Activated naive CD8-positive, alpha-beta T cell treated with anti-CD3 and anti-CD28 coated beads, Interleukin-2, amount 10 ng/mL, durations not matched to agents 7 days and 5 days (primary cell): Measurements from ENCODE around the gene STK17B. TPM values are rescaled to one million over a fixed set of nuclear protein-coding genes. Genes with fewer than 3 reads are reported as not detected.

ENCODE experiments used
- ATAC-seq: fragments of 150-1000 bp; cut with Tn5 transposase; one replicate; pipeline ENCODE4 v1.10.0; 2021; ENCODE audit warnings: low read depth, moderate library complexity
- POLR2A ChIA-PET: fragments of 350-600 bp; sonication (Branson Sonifier 250); formaldehyde crosslinking; loops from one replicate; lab custom pipeline; 2021; ENCODE audit warnings: antibody characterized with exemption; lab: Charles Lee
- DNase-seq: peaks from one replicate; pipeline ENCODE4 v3.0.0; 2021
- H3K27ac Mint-ChIP-seq: one replicate; pipeline ENCODE4 v1.8.0; 2022; ENCODE audit warnings: mild to moderate bottlenecking, mixed read lengths
- H3K27me3 Mint-ChIP-seq: one replicate; pipeline ENCODE4 v1.8.0; 2022; ENCODE audit warnings: mild to moderate bottlenecking, moderate library complexity, mixed read lengths
- H3K36me3 Mint-ChIP-seq: one replicate; pipeline ENCODE4 v1.8.0; 2021; ENCODE audit warnings: mild to moderate bottlenecking, mixed read lengths
- H3K4me1 Mint-ChIP-seq: one replicate; pipeline ENCODE4 v1.8.0; 2021; ENCODE audit warnings: mixed read lengths
- H3K4me3 Mint-ChIP-seq: one replicate; pipeline ENCODE4 v1.8.0; 2022; ENCODE audit warnings: mild to moderate bottlenecking, moderate library complexity, mixed read lengths
- H3K9me3 Mint-ChIP-seq: one replicate; pipeline ENCODE4 v1.8.0; 2021; ENCODE audit warnings: mixed read lengths
- total RNA-seq, 2 experiments: library from RNA; stranded (reverse); gene quantifications; one replicate each; pipeline ENCODE4 v1.2.3, GENCODE V29; 2021

The STK17B gene
- total RNA-seq, 2 experiments from 2014 or later, result 476 to 483 TPM

GRCh38 chr2:196167666-196168065, 3.7 kb downstream of the STK17B start:
- POLR2A ChIA-PET, result interaction anchor here (1.2 to 12.2 kb wide), 14 partner anchors 5 to 510 kb away, joined by 4 to 339 read pairs (median 14); partner anchors contain the start of gene STK17B
- peaks cover 26% of the 10 kb centered on the region for H3K4me1 Mint-ChIP-seq
- no peak for DNase-seq

GRCh38 chr2:196166876-196167275, 4.5 kb downstream of the STK17B start:
- H3K36me3 Mint-ChIP-seq, result peaks cover 78% of the 10 kb centered on the region
- no peak for ATAC-seq
- peak overlapping the region; percentile 98 for H3K4me3 Mint-ChIP-seq
- peak overlapping the region; percentile 99 for H3K27ac Mint-ChIP-seq
- no peaks in the 10 kb centered on the region for H3K27me3 Mint-ChIP-seq
- POLR2A ChIA-PET, result interaction anchor here (0.7 to 12.2 kb wide), 21 partner anchors 6 to 607 kb away, joined by 3 to 339 read pairs (median 6); partner anchors contain the start of gene STK17B
- no peak for DNase-seq
- no peaks in the 10 kb centered on the region for H3K9me3 Mint-ChIP-seq
- H3K4me1 Mint-ChIP-seq, result peaks cover 31% of the 10 kb centered on the region

More at GRCh38 chr2:196167666-196168065, 3.7 kb downstream of the STK17B start:
- Mint-ChIP-seq H3K27ac (peak overlapping the region; percentile 99), H3K4me3 (peak overlapping the region; percentile 98), H3K27me3 (no peaks in the 10 kb centered on the region), H3K9me3 (no peaks in the 10 kb centered on the region), H3K36me3 (peaks cover 71% of the 10 kb centered on the region)
- no peak for ATAC-seq

GRCh38 chr2:196165016-196165415, 6.4 kb downstream of the STK17B start:
- peak; percentile 27 for ATAC-seq

GRCh38 chr2:196163285-196163684, 8.1 kb downstream of the STK17B start:
- Mint-ChIP-seq H3K9me3 (no peaks in the 10 kb centered on the region), H3K36me3 (peaks cover 86% of the 10 kb centered on the region), H3K27me3 (no peaks in the 10 kb centered on the region), H3K27ac (peak overlapping the region; percentile 92), H3K4me1 (peaks cover 49% of the 10 kb centered on the region), H3K4me3 (peak overlapping the region; percentile 89)
- no peak for ATAC-seq
- DNase-seq, result no peak
- POLR2A ChIA-PET, result interaction anchor here (1.1 to 12.2 kb wide), 13 partner anchors 10 to 629 kb away, joined by 3 to 339 read pairs (median 7); partner anchors contain the start of gene STK17B

More at GRCh38 chr2:196165016-196165415, 6.4 kb downstream of the STK17B start:
- POLR2A ChIA-PET, result interaction anchor here (0.9 to 12.2 kb wide), 13 partner anchors 7 to 508 kb away, joined by 3 to 339 read pairs (median 14); partner anchors contain the start of genes SLC39A10 and STK17B
- H3K4me1 Mint-ChIP-seq, result peaks cover 39% of the 10 kb centered on the region
- H3K27ac Mint-ChIP-seq, result peak overlapping the region; percentile 95
- no peak for DNase-seq
- peaks cover 88% of the 10 kb centered on the region for H3K36me3 Mint-ChIP-seq
- no peaks in the 10 kb centered on the region for H3K27me3 Mint-ChIP-seq
- no peaks in the 10 kb centered on the region for H3K9me3 Mint-ChIP-seq
- H3K4me3 Mint-ChIP-seq, result peak overlapping the region; percentile 98

- POLR2A ChIA-PET, result interaction anchor here (0.6 to 12.2 kb wide), 14 partner anchors 10 to 629 kb away, joined by 3 to 339 read pairs (median 6); partner anchors contain the start of gene STK17B
- H3K27me3 Mint-ChIP-seq, result no peaks in the 10 kb centered on the region
- no peak for DNase-seq
- H3K4me3 Mint-ChIP-seq, result peak overlapping the region; percentile 89
- no peaks in the 10 kb centered on the region for H3K9me3 Mint-ChIP-seq
- peaks cover 85% of the 10 kb centered on the region for H3K36me3 Mint-ChIP-seq
- H3K27ac Mint-ChIP-seq, result peak overlapping the region; percentile 92
- peak; percentile 16 for ATAC-seq
- H3K4me1 Mint-ChIP-seq, result peaks cover 52% of the 10 kb centered on the region
Observed at GRCh38 chr2:196162586-196163175, 8.7 kb downstream of the STK17B start.

GRCh38 chr2:196160946-196161345, 10.4 kb downstream of the STK17B start:
- peak overlapping the region; percentile 92 for H3K27ac Mint-ChIP-seq
- H3K9me3 Mint-ChIP-seq, result no peaks in the 10 kb centered on the region
- no peak for ATAC-seq
- DNase-seq, result no peak
- no peaks in the 10 kb centered on the region for H3K27me3 Mint-ChIP-seq
- POLR2A ChIA-PET, result interaction anchor here (0.7 to 12.2 kb wide), 9 partner anchors 9 to 115 kb away, joined by 3 to 339 read pairs (median 14); partner anchors contain the start of gene STK17B
- H3K4me3 Mint-ChIP-seq, result peak overlapping the region; percentile 89
- peaks cover 61% of the 10 kb centered on the region for H3K4me1 Mint-ChIP-seq
- H3K36me3 Mint-ChIP-seq, result peaks cover 86% of the 10 kb centered on the region

- H3K27ac Mint-ChIP-seq, result peak overlapping the region; percentile 92
- no peaks in the 10 kb centered on the region for H3K9me3 Mint-ChIP-seq
- peak; percentile 20 for ATAC-seq
- peaks cover 84% of the 10 kb centered on the region for H3K36me3 Mint-ChIP-seq
- H3K4me1 Mint-ChIP-seq, result peaks cover 60% of the 10 kb centered on the region
- DNase-seq, result no peak
- POLR2A ChIA-PET, result interaction anchor here (0.6 to 12.2 kb wide), 17 partner anchors 7 to 763 kb away, joined by 3 to 339 read pairs (median 4); partner anchors contain the start of gene STK17B
- H3K27me3 Mint-ChIP-seq, result no peaks in the 10 kb centered on the region
- H3K4me3 Mint-ChIP-seq, result peak overlapping the region; percentile 89
Observed at GRCh38 chr2:196160101-196160500, 11.3 kb downstream of the STK17B start.

- POLR2A ChIA-PET, result interaction anchor here (0.6 to 12.2 kb wide), 17 partner anchors 7 to 1149 kb away, joined by 3 to 339 read pairs (median 4); partner anchors contain the start of gene STK17B
- ATAC-seq, result peak; percentile 40
Observed at GRCh38 chr2:196159221-196159892, 12.0 kb downstream of the STK17B start.

GRCh38 chr2:196155575-196155974, 15.8 kb downstream of the STK17B start:
- H3K4me3 Mint-ChIP-seq, result peak overlapping the region; percentile 91
- ATAC-seq (no peak), DNase-seq (no peak)
- H3K9me3 Mint-ChIP-seq, result no peaks in the 10 kb centered on the region
- POLR2A ChIA-PET, result interaction anchor here (0.9 to 7.7 kb wide), 6 partner anchors 7 to 104 kb away, joined by 3 to 154 read pairs (median 4); partner anchors contain the start of gene STK17B
- no peaks in the 10 kb centered on the region for H3K27me3 Mint-ChIP-seq
- H3K36me3 Mint-ChIP-seq, result peaks cover 84% of the 10 kb centered on the region
- H3K27ac Mint-ChIP-seq, result peak overlapping the region; percentile 87
- peaks cover 70% of the 10 kb centered on the region for H3K4me1 Mint-ChIP-seq

More at GRCh38 chr2:196159221-196159892, 12.0 kb downstream of the STK17B start:
- DNase-seq, result no peak
- peaks cover 84% of the 10 kb centered on the region for H3K36me3 Mint-ChIP-seq
- H3K4me3 Mint-ChIP-seq, result peak overlapping the region; percentile 91
- no peaks in the 10 kb centered on the region for H3K27me3 Mint-ChIP-seq
- no peaks in the 10 kb centered on the region for H3K9me3 Mint-ChIP-seq
- peaks cover 61% of the 10 kb centered on the region for H3K4me1 Mint-ChIP-seq
- peak overlapping the region; percentile 98 for H3K27ac Mint-ChIP-seq

- H3K27ac Mint-ChIP-seq, result peak overlapping the region; percentile 71
- POLR2A ChIA-PET, result interaction anchor here (0.6 to 7.7 kb wide), 13 partner anchors 9 to 679 kb away, joined by 3 to 154 read pairs (median 6); partner anchors contain the start of gene STK17B
- no peaks in the 10 kb centered on the region for H3K27me3 Mint-ChIP-seq
- peaks cover 77% of the 10 kb centered on the region for H3K4me1 Mint-ChIP-seq
- DNase-seq (no peak), ATAC-seq (no peak)
- no peaks in the 10 kb centered on the region for H3K9me3 Mint-ChIP-seq
- peak overlapping the region; percentile 68 for H3K4me3 Mint-ChIP-seq
- peaks cover 87% of the 10 kb centered on the region for H3K36me3 Mint-ChIP-seq
Observed at GRCh38 chr2:196153480-196153879, 17.9 kb downstream of the STK17B start.

- Mint-ChIP-seq H3K27me3 (no peaks in the 10 kb centered on the region), H3K4me1 (peaks cover 77% of the 10 kb centered on the region), H3K27ac (peak overlapping the region; percentile 74), H3K4me3 (peak overlapping the region; percentile 69), H3K9me3 (no peaks in the 10 kb centered on the region), H3K36me3 (peaks cover 83% of the 10 kb centered on the region)
- no peak for DNase-seq
- POLR2A ChIA-PET, result interaction anchor here (0.8 to 7.7 kb wide), 7 partner anchors 9 to 110 kb away, joined by 3 to 154 read pairs (median 16); partner anchors contain the start of gene STK17B
- peak; percentile 2 for ATAC-seq
Observed at GRCh38 chr2:196149948-196150347, 21.4 kb downstream of the STK17B start.

GRCh38 chr2:196148736-196149135, 22.6 kb downstream of the STK17B start:
- H3K36me3 Mint-ChIP-seq, result peaks cover 79% of the 10 kb centered on the region
- H3K27ac Mint-ChIP-seq, result peak overlapping the region; percentile 74
- POLR2A ChIA-PET, result interaction anchor here (0.6 to 7.7 kb wide), 11 partner anchors 8 to 130 kb away, joined by 3 to 154 read pairs (median 3); partner anchors contain the start of gene STK17B
- ATAC-seq, result peak; percentile 13
- no peaks in the 10 kb centered on the region for H3K9me3 Mint-ChIP-seq
- no peak for DNase-seq
- peaks cover 76% of the 10 kb centered on the region for H3K4me1 Mint-ChIP-seq
- H3K27me3 Mint-ChIP-seq, result no peaks in the 10 kb centered on the region
- H3K4me3 Mint-ChIP-seq, result peak overlapping the region; percentile 69
